Measurements from ENCODE around the gene PLCH2. TPM values are rescaled to one million over a fixed set of nuclear protein-coding genes. Genes with fewer than 3 reads are reported as not detected.
"Not testable (repeated sequence)": the region's sequence is repeated elsewhere in the genome, so short reads cannot be mapped to it uniquely, and the experiment has no call there.

The PLCH2 gene
- total RNA-seq, 1 donor from 2014 or later, result 3.4 TPM

DNA sequence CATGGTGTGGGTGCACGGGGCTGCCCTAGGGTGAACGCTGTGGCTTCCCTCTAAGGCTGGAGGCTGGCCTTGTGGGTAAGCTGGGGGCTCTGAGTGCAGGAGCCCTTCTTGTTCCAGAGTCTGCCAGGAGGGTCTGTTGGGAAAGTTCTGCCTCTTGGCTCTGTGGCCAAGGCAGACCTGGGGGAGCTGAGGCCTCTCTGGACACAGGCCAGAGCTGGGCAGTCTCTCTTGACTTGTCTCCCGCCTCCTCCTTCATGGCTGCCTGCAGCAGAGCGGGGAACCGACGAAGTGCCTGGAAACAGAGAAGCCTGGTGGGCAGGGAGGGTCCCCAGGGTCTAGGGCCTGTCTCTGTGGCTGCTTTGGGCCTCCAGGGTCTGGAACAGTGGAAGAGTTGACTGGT is 33.4 kb upstream of the PLCH2 start:
- ATAC-seq (no peak), DNase-seq (ENCODE audit: low spot score) (no peak)

DNA sequence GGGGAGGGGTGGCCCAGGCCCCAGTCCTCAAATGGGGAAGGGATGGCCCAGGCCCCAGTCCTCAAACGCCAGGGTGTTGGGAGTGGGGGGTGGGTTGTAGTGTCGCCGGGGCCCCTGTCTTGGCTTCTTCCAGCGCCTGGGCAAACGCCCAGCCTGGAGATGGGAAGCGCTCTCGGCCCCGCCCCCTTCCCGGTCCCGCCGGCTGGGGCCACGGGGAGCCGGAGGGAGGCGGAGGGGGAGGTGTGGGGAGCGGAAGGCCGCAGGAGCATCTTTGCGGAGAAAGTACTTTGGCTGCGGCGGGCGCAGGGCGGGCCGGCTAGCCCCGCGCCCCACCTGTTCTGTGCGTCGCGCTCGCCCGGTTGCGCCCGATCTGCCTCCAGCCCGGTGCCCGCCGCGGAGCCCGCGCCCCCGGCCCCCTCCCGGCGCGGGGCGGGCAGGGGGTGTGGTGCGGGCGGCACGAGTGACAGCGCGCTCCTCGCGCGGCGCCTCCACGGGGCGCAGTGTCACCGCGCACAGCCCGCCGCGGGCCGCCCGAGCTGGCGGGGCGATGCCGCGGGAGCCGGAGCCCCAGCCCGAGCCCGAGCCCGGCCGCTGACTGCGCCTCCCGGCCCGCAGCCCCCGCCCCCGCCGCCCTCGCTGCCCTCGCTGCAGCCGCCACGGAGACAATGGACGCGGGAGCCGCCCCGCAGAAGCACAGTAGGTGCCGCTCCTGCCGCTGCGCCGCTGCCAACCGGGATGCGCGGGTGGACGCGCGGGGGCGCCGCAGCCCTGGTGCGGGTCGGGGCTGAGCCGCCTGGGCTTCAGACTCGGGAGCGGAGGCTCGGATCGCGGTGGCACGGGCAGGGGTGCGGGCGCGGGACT is 32.6 kb upstream of the PLCH2 start:
- peak; percentile 45 for ATAC-seq
- no peak for DNase-seq (ENCODE audit: low spot score)

DNA sequence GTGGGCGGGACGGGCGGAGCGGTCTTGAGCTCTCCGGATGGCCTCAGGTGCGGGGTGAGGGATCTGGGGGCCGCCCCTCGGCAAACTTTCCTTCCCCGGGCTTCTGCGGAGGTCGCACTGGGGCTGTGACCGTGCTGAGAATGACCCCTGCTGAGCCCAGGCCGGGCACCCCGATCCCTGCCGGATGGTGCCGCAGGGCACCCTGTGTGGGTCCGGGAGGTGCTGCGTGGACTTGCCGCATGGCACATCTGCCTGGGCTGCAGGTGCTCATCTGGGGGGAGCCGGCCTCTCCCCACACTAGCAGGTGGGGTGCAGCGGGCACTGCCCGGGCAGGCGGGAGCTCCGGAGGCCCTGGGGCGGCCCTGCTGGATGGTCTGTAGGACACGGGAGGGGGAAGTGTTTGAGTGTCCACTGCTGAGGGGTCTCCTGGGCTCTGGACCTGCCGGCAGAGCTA is 31.9 kb upstream of the PLCH2 start:
- DNase-seq (ENCODE audit: low spot score), result no peak
- no peak for ATAC-seq

DNA sequence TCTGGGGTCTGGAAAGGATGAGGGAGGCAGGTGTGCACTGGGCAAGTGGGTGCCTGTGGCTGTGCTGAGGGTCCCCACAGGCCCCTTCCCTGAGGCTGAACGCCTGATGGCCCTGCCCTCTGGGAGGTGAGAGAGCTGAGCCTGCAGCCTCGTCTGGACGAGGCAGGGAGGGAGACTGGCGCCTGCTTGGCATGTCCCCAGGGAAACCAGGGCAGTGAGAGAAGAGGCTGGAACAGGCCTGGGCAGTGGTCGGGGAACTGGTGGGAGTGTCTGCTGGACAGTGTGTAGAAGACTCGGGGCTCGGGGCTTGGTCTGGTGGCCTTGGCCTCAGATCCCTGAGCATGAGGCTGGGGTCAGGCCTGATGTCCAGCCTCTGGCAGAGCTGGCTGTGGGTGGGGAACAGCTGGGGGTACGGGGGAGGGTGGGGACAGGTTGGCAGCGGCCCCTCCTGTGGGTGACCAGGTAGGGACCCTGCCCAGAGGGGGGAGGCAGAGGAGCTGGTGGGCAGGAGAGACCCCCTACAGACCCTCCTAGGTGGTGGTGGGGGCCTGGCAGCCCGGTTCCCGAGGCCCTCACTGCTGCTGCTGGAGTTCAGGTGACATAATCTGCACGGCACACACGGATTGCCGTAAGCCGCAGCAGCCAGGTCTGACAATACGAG is 30.8 kb upstream of the PLCH2 start:
- ATAC-seq, result no peak
- DNase-seq (ENCODE audit: low spot score), result no peak

DNA sequence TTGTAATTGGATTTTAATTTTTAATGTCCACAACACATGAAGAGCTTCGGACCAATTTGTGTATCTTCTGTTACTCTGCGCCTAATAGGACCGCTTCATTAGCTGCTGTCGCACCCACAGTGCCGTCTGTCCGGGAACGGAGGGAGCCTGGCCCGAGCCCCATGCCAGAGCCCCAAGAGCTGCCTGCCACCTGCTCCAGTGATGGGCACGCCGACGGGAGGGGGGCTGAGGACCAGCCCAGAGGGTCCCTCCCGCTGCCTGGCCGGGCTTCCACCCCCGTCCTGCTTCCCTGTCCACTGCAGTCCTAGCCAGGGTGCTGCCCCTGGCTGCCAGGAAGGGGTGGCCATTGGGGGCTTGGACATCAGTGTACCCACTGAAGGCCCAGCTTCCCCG is 30.3 kb upstream of the PLCH2 start:
- ATAC-seq, result no peak

DNA sequence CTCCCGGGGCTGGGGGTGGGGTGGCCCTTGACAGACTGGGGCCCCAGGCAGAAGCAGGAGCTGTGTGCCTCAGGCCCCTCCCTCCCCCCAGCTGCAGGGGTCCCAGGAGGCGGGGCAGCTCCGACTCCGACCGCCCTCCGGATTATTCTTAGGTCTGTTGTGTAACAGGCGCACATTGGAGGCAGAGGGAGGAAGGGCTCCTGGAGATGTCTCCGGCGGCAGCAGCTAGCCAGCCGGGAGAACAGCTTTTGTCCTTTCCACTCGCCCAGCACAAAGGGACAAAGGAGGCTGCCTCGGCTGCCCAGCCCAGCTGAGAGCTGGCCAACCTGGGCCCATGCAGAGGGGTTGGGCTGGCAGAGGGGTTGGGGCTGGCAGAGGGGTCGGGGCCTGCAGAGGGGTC is 29.7 kb upstream of the PLCH2 start:
- no peak for DNase-seq (ENCODE audit: low spot score)
- no peak for ATAC-seq

More for the DNA sequence above, 30.3 kb upstream of the PLCH2 start:
- DNase-seq (ENCODE audit: low spot score), result no peak

DNA sequence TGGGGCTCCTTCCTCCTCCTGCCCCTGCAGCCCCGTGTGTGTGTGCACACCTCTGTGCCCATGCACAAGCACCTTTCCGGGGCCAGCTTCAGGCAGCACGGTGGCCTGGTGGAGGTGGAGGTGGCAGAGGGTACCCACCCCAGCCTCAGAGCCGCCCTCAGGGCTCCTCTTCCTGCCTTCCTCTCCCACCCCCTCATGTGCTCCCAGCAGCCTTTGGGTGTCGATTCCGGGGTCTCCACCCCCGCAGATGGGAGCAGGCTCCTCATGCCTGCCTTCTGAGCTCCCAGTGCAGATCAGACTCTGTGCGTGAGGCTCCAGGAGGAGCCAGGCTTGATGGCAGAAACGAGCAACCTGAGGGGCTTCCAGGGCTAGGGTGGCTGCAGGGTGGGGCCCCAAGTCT is 29.2 kb upstream of the PLCH2 start:
- ATAC-seq (no peak), DNase-seq (ENCODE audit: low spot score) (no peak)

DNA sequence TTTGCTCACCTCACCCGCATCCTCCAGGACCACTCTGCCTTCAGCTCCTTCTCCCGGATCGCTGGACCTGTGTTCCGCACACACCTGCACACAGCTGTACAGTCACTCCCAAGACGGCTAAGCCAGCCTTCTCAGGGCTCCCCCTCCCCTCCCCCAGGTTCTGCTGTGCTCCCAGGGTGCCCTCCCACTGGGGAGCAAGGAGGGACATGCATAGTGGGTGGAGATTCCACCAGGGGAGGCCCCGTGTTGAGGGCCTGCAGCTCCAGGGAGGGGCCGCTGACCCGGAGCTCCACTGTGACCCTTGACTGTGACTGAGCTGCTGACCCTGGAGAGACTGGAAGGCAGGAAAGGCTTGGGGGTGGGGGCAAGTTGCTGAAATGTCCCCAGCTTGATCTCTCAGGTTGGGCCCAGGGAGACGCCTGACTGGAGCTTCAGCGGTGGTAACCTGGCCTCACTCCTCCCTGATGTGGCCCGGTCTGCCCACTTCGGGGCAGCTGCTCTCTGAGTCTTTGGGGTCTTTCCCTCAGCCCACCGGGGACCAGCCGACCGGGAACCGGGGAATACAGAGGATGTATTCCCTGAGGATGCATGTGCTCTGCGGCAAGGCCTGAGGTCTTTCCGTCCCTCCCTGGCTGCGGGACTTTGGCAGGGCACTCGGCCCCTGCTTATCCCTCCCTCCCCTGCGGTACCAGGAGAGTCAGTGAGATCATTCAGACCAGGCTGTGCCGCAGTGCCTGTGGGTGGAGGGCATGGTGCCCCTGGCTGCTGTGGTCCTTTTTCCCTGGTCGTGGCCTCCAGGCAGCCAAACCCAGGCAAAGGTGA is 28.6 kb upstream of the PLCH2 start:
- ATAC-seq (no peak), DNase-seq (ENCODE audit: low spot score) (no peak)

DNA sequence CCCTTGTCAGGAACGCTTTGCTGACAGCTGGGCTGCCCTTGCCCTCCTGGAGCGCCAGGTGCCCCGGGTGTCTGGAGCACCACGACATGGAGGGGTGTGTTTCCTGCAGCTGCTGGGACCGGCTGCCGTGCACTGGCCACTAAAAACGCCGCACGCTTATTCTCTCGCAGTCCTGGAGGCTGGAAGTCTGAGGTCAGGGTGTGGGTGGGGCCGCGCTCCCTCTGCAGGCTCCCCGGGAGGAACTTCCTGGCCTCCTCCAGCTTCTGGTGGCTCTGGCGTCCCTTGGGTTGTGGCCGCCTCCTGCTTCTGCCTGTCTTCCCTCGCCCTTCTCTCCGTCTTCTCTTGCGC is 28.0 kb upstream of the PLCH2 start:
- no peak for ATAC-seq
- DNase-seq (ENCODE audit: low spot score), result no peak

DNA sequence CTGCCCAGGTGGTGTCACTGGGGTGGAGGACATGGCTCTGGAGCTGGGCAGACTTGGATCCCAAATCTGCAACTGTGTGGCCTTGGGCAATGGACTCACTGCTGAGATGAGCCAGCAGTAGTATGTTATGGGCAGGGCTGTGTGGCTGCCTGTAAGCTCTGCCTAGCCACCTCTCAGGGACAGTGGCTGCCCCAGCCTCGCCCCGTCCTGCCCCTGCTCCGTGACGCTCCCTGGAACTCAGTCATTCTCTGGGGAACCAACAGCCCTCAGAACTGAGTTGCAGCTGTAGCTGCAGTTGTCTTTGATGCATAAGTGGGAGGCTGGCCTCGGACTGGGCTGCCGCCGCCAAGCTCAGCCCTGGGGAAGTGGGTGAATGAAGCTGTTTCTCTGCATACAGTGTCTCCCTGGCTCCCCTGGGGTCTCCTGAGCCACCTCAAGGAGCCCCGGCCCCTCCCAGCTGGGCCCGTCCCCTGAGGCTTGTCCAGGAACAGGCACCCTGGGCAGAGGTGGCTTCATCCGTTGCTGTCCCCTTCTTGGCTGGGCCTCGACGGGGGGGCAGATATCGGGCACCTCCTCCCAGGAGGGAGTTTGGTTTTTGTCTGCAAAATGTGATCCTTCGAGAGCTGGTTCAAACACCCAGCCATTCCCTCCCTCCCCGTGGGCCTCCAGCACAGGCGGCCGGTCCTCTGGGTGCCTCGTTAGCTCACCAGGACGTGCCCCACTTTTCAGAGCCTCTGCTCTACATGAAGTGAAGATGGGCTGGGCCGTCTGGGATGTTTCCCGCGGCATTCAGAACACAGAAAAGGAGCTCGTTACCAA is 26.2 kb upstream of the PLCH2 start:
- DNase-seq (ENCODE audit: low spot score), result no peak
- peak; percentile 7 for ATAC-seq

DNA sequence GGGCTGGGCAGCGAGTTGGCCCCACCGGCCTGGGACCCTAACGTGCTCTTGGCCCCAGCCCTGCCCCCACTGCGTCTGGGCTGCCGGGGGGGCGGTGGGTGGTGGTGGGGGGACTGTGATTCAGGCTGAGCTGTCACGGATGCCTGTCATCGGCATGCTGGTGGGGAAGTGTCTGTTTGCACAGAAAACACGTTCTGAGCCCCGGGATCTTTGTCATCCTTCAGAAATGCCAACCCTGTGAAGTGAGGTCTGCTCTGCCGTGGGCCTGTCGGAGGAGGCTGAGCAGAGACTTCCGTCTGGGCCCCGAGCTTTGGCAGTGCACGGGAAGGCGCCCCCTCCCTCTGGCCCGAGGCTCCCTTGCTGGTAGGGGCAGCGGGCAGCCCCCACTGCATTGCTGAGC is 24.3 kb upstream of the PLCH2 start:
- DNase-seq (ENCODE audit: low spot score), result no peak
- ATAC-seq, result no peak

DNA sequence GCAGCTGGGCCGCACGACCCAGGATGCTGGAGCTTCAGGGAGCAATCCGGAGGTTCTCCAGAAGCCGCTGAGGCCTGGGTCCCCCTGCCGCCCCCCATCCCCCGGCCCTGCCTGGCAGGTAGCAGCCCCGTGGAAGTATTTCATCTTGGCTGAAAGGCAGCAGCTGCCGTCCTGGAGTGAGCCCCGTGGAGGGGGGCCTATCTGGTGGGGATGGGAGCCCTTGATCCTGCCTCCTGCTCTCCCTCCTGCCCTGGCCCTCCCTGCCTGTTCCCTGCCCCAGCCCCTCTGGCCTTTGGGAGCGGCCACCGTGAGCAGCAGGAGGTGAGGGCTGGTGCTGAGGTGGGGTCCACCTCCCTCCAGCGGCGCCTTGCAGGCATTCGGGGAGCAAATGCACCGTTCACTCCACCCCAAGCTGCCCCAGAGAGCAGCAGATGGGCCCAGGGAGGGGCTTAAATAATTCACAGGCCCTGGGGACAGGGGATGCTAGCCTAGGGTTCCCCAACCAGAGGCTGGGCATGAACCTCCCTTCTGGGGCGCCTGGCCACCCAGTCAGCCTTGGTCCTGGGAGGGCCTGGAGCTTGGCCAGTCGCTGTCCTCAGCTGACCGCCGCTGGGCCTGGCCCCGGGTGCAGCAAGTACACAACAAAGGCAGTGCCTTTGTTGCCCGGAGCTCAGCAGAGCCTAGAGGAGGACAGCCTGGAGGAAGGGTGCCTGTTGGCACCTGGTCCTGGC is 23.7 kb upstream of the PLCH2 start:
- ATAC-seq (no peak), DNase-seq (ENCODE audit: low spot score) (no peak)

DNA sequence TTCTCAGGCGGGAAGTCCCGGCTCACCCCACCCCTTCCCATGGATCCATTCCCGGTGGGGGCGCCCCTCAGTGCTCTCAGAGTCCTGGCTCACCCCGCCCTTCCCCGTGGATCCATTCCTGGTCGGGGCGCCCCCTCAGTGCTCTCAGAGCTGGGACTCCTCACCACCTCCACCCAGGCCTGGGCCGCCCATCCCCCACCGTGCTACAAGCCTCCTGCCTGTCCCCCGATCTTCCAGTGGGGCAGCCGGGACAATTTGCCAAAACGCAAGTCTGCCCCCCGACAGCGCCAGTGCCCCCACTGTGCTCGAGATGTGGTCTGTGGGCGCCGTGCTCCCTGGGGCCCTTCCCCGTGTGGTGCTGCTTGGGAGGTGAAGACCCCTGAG is 23.2 kb upstream of the PLCH2 start:
- no peak for DNase-seq (ENCODE audit: low spot score)
- ATAC-seq, result no peak

DNA sequence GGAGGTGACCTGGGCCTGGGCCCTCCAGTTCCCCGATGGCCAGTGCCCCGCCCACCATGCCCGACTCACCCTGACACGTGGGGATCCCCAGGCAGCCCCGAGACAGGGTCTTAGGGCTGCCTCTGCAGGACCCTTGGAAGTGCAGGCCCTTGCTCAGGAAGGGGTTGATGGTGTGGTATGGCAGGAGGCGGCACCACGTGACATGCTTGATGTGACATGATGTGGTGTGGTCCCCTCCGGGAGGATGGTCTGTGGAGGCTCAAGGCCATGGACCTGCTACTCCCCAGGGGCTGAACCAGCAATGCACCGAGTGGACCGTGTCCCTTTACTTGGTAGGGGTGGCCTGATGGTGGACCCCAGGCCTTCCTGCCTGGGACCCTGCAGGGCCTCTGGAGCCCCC is 21.9 kb upstream of the PLCH2 start:
- DNase-seq (ENCODE audit: low spot score), result no peak

DNA sequence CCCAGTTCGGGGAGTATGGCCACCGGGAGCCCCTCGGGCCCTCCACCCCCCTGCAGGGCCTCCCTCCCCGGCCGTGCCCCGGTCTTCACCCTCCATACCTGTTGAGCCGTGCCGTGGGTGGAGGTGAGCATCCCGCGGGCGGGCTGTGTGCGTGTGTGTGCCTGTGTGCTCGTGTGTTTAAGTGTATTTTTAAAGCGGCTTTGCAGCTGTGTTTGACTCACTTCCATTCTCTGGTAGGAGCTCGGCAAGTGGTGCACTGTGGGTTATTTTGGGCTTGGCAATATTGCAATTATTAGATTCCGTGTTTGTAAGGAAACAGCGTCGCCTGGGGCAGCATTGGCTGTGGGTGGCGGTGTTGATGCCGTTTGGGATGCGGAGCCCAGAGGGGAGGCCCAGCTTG is 20.3 kb upstream of the PLCH2 start:
- ATAC-seq, result no peak
- DNase-seq (ENCODE audit: low spot score), result no peak

More for the DNA sequence above, 21.9 kb upstream of the PLCH2 start:
- ATAC-seq, result no peak

DNA sequence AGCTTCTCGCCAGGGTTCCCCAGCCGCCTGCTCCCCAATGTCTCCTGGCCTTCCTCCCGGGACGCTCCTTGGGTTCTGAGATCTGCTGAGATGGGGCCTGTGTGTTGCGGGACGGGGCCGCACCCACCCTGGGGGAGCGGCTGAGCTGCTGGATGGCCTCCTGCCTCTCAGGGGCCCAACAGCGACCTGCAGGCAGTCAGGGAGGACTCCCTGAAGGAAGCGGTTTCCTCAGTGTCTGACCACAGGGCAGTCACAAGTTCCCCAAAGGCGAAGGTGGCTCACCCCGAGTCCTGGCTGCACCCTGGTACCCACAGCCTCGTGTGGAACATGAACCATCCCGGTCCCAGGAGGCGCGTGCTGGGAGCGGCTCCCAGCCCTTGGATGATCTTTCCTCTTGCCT is 18.6 kb upstream of the PLCH2 start:
- no peak for DNase-seq (ENCODE audit: low spot score)
- no peak for ATAC-seq

DNA sequence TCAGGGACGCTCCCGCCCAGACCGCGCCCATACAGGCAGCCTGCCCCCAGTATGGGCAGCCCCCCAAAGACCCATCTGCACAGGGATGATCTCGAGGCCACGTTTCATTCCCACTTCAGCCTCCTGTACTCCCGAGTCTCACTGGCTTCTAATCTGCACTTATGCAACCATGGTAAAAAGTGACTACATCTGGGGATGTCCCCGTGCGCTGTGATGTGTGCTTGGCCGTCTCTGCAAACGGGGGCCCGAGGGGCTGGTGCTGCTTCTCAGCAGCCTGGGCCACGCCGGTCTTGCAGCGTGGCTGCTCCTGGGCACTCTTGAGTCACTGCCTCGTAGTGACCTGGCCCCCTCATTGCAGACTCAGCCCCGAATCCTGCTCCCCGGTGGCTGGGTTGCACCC is 17.4 kb upstream of the PLCH2 start:
- ATAC-seq (peak; percentile 5), DNase-seq (ENCODE audit: low spot score) (no peak)

DNA sequence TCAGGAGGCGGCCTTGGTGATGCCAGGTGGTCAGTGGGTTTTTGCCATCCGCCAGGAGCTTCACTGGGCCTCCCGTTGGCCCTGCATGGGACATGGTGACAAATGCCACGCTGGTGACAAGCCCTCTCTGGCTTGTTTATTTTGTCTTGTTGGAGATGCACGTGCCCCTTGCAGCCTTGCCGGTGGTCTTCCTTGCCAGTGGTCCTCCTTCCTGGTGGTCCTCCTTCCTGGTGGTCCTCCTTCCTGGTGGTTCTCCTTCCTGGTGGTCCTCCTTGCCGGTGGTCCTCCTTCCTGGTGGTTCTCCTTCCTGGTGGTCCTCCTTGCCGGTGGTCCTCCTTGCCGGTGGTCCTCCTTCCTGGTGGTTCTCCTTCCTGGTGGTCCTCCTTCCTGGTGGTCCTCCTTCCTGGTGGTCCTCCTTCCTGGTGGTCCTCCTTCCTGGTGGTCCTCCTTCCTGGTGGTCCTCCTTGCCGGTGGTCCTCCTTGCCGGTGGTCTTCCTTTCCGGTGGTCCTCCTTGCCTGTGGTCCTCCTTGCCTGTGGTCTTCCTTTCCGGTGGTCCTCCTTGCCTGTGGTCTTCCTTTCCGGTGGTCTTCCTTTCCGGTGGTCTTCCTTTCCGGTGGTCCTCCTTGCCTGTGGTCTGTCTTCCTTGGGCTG is 16.9 kb upstream of the PLCH2 start:
- DNase-seq (ENCODE audit: low spot score); ATAC-seq: not testable (repeated sequence)

DNA sequence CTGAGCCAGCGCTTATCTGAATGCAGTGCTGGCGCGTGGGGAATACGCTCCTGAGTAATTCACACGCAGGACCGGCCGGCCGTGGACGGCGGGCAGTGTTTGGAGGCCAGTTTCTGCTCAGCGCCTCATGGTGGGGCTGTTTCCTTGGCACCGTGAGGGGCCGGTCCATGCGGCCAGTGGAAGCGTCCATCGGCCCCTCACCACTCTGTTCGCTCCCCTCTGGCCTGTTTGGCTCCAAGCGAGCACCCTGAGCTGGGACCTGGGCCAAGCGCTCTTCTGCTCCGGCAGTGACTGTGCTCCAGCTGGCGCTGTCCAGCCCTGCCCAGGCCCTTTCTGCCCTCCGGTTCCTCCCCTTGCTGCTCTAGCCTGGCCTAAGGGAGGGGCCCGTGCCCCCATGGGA is 16.3 kb upstream of the PLCH2 start:
- ATAC-seq, result peak; percentile 87
- DNase-seq (ENCODE audit: low spot score), result peak; percentile 87

DNA sequence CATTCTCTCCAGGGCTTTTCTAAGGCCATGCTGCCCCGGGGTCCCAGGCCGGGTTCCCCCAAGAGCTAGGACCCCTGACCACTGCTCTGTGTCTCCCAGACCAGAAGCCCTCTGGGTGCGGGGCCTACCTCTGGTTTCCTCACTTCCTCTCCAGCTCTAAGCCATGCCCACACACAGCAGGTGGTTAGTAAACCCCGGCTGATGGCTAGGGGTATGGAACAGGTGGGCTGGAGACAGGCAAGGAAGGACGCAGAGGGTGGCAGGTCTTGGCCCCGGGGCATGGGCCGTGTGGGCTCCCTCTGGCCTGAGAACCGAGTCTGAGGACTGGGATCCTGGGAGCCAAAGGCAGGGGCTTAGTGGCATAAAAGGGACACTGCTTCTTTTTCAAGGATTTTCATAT is 15.9 kb upstream of the PLCH2 start:
- DNase-seq (ENCODE audit: low spot score), result no peak
- no peak for ATAC-seq

All from left lobe of liver (tissue), 2 donors.